Eye (tissue), 1 donor: Measurements from ENCODE around the gene POMGNT1.

Source experiments
- DNase-seq: peaks from one replicate; pipeline ENCODE4 v3.0.0-alpha.2; 2015

Gene POMGNT1

GRCh38 chr1:46206399-46206798, 8.2 kb upstream of the POMGNT1 start:
- DNase-seq = no peak

- DNase-seq = no peak
Measured at GRCh38 chr1:46205791-46206190, 7.6 kb upstream of the POMGNT1 start.

GRCh38 chr1:46205141-46205540, 6.9 kb upstream of the POMGNT1 start:
- no peak for DNase-seq

- DNase-seq = no peak
Measured at GRCh38 chr1:46204406-46204742, 6.1 kb upstream of the POMGNT1 start.

GRCh38 chr1:46203738-46204405, 5.6 kb upstream of the POMGNT1 start:
- DNase-seq = no peak

GRCh38 chr1:46199233-46199749, 1.1 kb upstream of the POMGNT1 start:
- DNase-seq = no peak

DNA sequence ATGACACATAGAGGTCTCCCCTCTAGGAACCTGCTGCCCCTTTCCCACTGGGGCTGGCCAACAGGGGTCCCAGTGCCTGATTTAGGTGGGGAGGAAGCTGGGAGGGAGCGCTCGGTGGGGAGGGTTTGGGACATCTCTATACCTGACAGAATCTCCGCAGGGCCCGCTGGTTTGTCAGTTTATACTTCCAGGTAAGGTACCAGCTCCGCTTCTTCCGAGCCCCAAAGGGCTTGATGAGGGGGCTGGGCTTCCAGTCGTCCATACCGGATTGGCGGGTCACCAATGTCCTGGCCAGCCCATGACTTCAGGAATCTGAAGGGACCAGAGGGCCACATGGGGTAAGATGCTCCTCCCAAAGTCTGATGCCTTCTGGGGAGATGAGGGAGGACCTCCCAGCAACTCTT, 672 bp downstream of the POMGNT1 start:
- DNase-seq = no peak

DNA sequence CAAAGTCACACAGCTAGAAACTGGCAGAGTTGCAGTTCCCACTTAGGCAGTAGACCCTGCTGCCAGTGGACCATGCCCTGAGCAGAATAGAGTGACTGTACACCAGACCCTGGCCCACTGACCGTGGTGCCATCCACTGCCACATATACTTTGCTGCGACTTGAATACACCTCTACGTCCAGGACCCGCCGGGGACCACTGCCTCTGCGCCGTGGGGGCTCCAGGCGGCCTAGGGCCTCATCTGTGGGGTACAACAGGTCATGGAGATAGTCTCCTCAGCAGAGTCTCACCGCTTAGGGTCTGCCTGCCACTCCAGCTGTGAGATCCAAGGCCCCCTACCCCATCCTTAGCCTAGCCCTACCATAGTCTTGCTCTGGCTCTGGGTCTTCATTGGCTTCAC, 1.6 kb downstream of the POMGNT1 start:
- no peak for DNase-seq

- no peak for DNase-seq
Measured at GRCh38 chr1:46194641-46195193, 3.5 kb downstream of the POMGNT1 start.

- no peak for DNase-seq
Measured at GRCh38 chr1:46193984-46194570, 4.2 kb downstream of the POMGNT1 start.

DNA sequence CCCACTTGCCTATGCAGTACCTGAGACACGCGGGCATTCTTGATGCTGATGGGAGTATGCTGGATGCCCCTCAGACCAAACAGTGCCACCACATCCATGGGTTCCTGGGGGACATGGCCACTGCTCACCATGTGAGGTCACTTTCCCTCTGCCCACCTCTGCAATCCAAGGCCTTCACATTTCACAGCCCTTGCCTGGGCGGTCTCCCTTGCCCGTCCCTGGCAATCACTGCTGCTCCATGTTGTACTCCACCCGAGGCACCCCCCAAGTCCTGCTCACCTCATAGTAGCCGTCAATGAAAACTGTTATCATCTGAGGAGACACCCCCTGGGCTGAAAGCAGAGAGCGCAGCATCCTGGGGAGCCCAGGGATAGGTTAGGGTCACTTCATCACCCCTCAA, 4.9 kb downstream of the POMGNT1 start:
- no peak for DNase-seq

DNA sequence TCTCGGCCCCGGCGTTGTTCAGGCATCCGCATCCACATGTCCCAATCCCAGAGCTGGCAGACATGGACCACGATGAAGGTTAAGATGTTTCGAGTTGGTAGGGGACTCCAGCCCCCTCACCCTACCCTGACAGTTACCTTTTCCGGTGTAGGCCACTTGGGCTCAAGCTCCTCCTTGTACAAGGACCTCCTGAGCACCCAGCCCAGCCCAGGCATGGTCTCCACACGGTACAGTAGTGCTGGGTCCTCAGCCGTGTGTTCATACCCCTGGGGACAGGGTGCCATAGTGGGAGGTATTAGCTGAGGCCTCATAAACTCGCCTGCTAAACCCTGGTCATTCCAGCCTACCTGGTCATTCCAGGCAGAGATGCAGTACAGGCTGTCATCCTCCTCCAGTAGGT, 6.1 kb downstream of the POMGNT1 start:
- no peak for DNase-seq

DNA sequence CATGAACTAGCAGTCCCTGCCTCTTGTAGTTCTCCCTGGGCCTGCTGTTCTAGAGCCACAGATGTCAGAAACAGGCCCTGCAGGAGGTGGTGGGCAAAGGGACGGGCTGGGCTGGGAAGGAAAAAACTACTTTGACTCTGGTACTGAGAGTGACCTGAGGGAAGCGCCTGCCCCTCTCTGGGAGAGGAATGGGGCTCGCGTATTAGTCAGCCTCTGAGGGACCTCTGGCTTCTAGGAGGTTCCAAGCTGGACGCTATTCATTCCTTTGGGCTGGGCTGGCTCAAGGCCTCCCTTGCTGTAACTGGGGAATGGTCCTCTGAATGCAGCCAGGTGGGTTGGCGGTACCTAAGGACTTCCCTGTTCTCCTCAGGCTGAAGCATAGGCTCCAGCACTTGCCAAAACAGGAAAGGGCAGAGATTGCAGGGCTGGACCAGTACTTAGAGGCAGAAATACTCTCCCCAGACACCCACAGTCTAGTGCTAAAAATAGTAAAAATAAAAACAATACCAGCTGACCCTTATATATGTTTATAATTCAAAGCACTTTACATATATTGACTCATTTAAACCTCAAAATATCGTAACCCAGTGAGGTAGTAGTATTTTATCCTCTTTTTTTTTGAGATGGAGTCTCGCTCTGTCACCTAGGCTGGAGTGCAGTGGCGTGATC, 7.1 kb downstream of the POMGNT1 start:
- no peak for DNase-seq

DNA sequence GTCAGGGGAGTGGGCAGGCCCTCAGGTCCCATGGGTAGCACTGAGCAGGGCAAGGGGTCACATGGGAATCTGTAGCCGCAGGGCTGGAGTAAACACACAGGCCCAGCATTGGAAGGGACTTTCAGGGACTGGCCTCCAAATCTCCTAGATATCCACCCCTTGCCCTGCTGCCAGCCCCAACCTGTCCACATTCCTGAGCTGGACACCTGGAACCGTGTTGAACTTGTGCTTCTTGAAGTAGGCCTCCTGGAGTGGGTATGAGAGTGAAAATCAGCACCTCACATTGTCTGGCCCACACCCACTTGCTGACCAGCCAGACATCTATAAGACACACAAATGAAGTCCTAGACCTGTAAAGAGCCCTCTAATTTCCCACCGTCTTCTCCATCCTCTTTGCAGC, 7.7 kb downstream of the POMGNT1 start:
- no peak for DNase-seq

DNA sequence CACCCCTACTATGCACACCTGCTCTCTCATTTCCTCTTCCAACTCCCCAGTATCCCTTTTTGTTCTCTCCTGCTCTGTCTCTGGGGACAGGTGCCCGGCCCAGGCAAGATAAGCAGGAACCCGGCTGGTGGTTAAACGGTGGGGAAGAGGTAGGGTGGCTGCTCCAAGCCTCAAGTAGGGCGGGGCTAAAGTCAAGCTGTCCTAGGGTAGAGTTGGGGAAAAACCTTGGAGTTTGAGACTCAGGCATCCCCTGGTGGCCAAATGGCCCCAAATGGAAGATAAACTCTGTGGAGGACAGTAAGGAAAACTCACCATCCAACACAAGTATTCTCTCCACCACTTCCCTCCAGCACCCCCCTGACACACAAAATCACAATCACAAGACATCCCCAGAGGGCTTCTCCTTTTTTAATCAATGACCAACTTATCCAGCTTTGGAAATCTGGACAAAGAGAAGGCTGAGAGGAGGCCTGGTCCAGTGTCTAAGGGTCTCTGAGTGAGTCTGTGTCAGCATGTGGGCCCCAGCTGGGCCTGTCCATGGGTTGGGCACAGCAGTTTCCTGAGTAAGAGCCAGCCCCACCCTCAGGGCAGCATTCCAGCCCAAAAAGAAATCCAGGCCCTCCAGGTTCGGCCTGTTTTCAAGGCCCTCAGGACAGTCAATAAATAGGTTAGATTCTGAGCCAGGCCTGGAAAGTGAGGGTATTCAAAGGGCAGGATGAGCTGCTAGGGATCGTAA, 9.8 kb downstream of the POMGNT1 start:
- no peak for DNase-seq

GRCh38 chr1:46187106-46187869, 10.9 kb downstream of the POMGNT1 start:
- DNase-seq = no peak

DNA sequence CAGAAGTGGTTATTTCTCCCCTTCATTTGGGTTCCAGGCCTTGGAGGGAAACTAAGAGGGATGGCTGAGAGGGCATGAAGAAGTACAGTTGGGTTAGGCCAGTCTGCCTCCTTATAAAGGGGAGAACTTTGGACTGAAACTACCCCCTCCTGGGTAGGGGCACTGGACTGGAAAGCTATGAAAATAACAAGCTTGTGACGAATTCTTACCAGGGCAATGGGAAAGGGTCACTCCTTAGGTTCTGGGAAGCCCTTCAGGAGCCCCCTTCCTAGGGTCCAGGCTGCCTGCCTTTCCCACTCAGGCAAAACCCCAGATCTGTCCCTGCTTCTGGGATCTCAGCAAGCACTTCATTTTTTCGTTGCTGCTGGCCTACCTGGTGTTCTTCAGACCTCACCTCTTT, 12.2 kb downstream of the POMGNT1 start:
- DNase-seq = no peak

DNA sequence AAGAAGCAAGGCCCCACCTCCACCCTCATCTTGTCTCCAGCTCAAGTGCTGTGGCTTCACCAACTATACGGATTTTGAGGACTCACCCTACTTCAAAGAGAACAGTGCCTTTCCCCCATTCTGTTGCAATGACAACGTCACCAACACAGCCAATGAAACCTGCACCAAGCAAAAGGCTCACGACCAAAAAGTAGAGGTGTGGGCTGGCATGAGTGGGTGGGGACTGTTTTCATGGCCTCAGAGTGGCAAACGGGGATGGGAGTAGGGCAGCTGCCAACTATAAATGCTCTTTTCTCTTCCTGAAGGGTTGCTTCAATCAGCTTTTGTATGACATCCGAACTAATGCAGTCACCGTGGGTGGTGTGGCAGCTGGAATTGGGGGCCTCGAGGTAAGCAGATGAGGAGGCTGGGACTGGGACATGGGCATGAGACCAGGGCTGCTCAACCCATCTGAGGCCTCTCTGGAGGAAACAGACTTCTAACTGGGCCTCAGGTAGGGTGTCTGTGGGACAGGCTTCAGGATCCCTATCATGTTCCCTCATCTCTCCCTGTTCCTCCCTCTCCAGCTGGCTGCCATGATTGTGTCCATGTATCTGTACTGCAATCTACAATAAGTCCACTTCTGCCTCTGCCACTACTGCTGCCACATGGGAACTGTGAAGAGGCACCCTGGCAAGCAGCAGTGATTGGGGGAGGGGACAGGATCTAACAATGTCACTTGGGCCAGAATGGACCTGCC, 13.1 kb downstream of the POMGNT1 start:
- DNase-seq = no peak

GRCh38 chr1:46183926-46184557, 14.2 kb downstream of the POMGNT1 start:
- no peak for DNase-seq

- peak; percentile 48 for DNase-seq
Measured at GRCh38 chr1:46183079-46183847, 15.0 kb downstream of the POMGNT1 start.
